Adipose tissue (tissue), 3 donors: ENCODE data around the gene SOX6. TPM values are rescaled to one million over a fixed set of nuclear protein-coding genes. Genes with fewer than 3 reads are reported as not detected.
"Not testable (repeated sequence)": the region's sequence is repeated elsewhere in the genome, so short reads cannot be mapped to it uniquely, and the experiment has no call there.

Experiments
- H3K27ac ChIP-seq: one replicate; pipeline ENCODE4 v1.5.1; 2013; ENCODE audit warnings: low read depth, low read length
- WGBS, 3 donors: extraction: QIAGEN DNeasy Blood & Tissue Kit; methylation state at CpG; one replicate each; pipeline ENCODE4 v1.1.7; 2013; 5-methylcytosine and 5-hydroxymethylcytosine counted together
- polyA plus RNA-seq, 3 donors: library from polyadenylated mRNA; stranded (reverse); fragments of 200-250 nt; gene quantifications; one replicate each; pipeline ENCODE4 v1.2.3, GENCODE V29; 2013
- donor health status: healthy with polysubstance abuse.
- donor health status: Bipolar disorder and iron deficiency.
- donor health status: healthy.

Gene SOX6
- polyA plus RNA-seq, 3 donors: 1.3 to 3.2 (median 1.7) TPM

DNA sequence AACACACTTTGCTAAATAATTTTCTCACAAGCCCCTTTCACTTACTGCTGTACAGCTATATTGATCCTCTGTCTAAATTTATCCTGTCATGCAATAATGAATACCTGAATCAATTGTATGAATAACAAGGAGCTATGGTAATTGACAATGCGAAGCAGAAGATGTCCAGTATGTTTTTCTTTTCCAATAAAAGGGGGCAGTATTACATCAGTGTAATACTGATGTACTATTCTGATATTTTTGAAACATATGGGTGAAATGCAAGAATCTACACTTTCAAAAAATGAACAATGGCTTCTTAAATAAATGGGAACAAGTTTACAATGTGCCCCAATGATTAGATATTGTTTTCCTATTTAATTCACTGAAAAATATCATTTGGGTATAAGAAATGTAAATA, 315.1 kb downstream of the SOX6 start:
- no peak overlapping the region for H3K27ac ChIP-seq
- WGBS, 3 donors: 84 to 93% (median 85%) methylated on average over 1 of the region's 1 CpG

GRCh38 chr11:16040151-16040550, 316.2 kb downstream of the SOX6 start:
- no peak overlapping the region for H3K27ac ChIP-seq
- WGBS, 3 donors: 98 to 100% (median 98%) methylated on average over 1 of the region's 1 CpG

DNA sequence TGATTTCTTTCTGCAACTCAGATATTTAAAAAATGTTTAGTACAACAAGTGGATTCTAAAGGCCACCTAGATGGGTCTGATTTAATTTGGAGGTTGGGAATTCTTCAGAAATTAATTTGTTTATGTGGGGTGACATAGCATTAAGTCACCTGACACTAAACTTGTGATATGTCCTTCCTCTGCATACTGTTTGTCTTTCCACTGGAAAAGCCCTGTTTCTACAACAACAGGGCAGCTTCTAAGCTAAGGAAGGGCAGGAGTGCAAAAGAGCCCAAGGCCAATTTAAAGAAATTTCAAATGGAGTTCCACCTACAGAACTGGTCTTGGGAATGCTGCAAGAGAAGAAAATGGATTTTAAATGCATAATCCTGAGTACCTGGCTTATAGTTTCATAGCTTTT, 319.2 kb downstream of the SOX6 start:
- H3K27ac ChIP-seq: no peak overlapping the region

DNA sequence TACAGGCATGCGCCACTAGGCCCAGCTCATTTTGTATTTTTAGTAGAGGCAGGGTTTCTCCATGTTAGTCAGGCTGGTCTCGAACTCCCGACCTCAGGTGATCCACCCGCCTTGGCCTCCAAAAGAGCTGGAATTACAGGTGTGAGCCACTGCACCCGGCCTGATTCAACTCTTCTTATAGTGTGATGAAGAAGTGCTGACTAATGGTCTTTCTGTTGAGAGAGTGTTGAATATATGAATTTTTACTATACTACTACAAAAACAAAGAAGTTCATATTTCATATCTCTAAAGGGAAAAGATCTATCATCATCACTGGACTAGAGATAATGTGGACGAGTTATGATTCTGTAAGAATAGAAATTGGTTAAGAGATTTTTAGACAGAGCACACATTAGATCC, 320.1 kb downstream of the SOX6 start:
- H3K27ac ChIP-seq: no peak overlapping the region
- WGBS, 3 donors: 90 to 93% (median 91%) methylated on average over 6 of the region's 6 CpGs

GRCh38 chr11:16034074-16034473, 322.3 kb downstream of the SOX6 start:
- WGBS, 3 donors: 84 to 100% (median 92%) methylated on average over 1 of the region's 1 CpG
- no peak overlapping the region for H3K27ac ChIP-seq

DNA sequence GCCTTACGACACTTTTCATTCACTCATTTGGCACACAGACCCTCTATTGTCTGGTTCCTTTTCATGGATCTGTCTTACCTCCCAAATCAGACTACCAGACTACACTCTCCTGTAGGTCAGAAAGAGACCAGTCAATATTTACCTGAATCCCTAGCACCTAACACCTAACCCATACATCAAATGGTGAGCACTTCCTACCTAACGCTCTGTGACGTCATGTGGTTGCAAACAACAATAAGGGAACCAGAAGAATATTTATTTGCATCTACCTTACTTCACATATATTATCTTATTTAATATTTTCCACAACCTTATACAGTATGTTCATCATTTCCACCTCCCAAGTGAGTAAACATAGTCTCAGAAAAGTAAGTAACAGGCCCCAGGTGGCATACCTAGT, 323.4 kb downstream of the SOX6 start:
- 82 to 95% (median 90%) methylated on average over 3 of the region's 3 CpGs for WGBS, 3 donors
- no peak overlapping the region for H3K27ac ChIP-seq

GRCh38 chr11:16031210-16031609, 325.1 kb downstream of the SOX6 start:
- no peak overlapping the region for H3K27ac ChIP-seq
- WGBS, 3 donors: 94 to 100% (median 96%) methylated on average over 1 of the region's 1 CpG

GRCh38 chr11:16030664-16031063, 325.7 kb downstream of the SOX6 start:
- WGBS, 3 donors: 41 to 57% (median 52%) methylated on average over 1 of the region's 1 CpG
- no peak overlapping the region for H3K27ac ChIP-seq

DNA sequence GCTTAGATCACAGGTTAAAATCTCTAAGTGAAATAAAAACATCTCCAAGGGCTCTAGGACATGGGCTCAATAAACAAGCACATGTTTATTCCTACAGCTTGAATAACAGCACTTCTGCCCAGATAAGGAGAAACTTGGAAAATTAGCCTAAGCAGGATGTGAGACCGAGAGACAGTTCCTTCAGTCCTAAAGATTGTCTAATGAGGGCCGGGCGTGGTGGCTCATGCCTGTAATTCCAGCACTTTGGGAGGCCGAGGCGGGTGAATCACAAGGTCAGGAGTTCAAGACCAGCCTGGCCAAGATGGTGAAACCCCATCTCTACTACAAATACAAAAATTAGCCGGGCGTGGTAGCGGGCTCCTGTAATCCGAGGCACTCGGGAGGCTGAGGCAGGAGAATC, 327.2 kb downstream of the SOX6 start:
- H3K27ac ChIP-seq: not testable (repeated sequence)
- WGBS, 3 donors: 97 to 98% (median 97%) methylated on average over 10 of the region's 10 CpGs

DNA sequence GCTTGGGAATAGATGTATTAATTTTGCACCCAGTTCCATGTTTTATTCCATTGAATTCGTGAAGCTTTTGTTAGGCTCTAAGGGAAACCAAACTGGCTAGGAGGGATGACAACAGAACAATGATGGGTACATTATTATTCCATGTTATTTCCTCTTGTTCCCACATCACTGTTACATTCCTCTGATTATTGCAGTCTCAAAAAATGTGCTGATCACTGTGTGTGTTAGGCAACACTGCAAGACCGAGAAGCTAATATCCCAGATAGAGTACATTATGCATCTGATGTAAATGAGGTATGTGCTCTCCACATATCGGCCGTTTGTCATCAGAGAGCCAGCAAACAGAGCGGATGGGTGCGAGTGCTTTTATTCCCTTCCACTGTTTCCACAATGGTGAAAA, 327.9 kb downstream of the SOX6 start:
- no peak overlapping the region for H3K27ac ChIP-seq
- 92 to 94% (median 92%) methylated on average over 6 of the region's 6 CpGs for WGBS, 3 donors

GRCh38 chr11:16027621-16028020, 328.7 kb downstream of the SOX6 start:
- 73 to 91% (median 85%) methylated on average over 6 of the region's 6 CpGs for WGBS, 3 donors
- no peak overlapping the region for H3K27ac ChIP-seq

DNA sequence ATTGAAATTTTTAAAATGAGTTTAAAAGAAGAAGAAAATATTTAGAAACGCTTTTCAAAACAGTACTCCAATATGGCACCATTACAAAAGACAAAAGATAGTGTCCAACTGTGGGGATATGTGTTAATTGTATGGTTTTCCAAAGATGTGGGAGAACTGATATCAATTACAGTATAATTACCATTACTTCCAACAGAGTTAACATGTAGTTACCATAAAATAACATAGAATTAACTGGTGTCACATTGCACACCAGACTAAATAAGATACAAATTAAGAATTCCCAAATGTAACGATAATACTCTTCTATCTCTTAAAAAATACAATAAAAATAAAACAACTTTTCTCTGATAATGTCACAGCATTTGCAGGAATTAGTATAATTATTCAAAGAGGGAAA, 329.5 kb downstream of the SOX6 start:
- H3K27ac ChIP-seq: no peak overlapping the region
- 92 to 98% (median 97%) methylated on average over 2 of the region's 2 CpGs for WGBS, 3 donors

DNA sequence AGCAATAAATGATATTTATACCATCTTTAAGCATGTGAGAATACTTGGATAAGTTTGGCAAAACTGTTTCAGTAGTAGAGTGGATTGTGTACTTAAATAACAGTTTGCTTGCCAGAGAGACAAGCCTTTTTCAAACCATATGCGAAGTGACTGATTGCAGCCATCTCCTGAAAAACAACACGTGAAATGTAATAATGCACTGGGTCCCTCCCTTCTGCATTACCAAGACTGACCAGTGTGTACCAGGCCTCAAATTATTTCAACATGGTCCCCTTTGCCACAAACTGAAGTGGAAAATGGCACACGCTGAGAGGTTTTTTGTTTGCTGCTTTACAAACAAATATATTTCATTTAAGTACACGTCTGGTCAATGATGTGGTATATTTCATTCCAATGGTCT, 337.4 kb downstream of the SOX6 start:
- 89 to 97% (median 95%) methylated on average over 4 of the region's 4 CpGs for WGBS, 3 donors
- no peak overlapping the region for H3K27ac ChIP-seq

- WGBS, 3 donors: 91 to 93% (median 92%) methylated on average over 2 of the region's 2 CpGs
- H3K27ac ChIP-seq: no peak overlapping the region
These were observed 339.9 kb downstream of the SOX6 start for GRCh38 chr11:16016468-16016829.

DNA sequence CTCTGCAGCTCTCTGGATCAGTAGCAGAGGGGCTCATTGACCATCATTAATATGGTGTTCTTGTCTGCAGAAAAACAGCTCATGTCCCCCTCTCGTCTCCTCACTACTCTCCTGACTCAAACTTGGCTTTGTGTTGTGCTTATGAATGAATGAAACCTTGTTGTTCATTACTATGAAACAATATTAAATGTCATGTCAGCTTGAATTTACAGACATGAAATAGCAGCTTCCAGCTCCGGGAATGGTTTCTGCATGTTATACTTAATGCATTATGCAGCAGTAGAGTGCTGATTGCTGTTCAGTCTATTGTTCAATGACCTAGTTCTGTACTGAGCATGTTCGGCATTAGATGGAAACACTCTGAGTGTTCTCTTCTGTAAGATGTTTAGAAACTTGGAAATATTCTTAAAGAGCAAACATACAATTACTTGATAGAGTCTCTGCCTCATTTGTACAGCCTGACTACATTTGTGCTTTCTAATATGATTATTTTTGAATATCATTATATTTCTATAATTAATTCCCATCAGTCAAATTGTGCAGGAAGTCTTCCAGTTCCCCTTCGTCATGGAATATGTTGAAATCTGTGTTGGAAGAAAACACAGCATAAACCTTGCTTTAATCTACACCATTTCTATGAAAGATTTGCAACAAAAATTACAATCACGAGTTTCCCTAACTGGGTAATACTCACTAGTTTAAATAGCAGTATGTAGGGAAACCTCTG, 340.4 kb downstream of the SOX6 start:
- no peak overlapping the region for H3K27ac ChIP-seq
- WGBS, 3 donors: 77 to 91% (median 83%) methylated on average over 5 of the region's 5 CpGs

GRCh38 chr11:16013649-16014275, 342.6 kb downstream of the SOX6 start:
- no peak overlapping the region for H3K27ac ChIP-seq
- 61 to 75% (median 70%) methylated on average over 3 of the region's 3 CpGs for WGBS, 3 donors

DNA sequence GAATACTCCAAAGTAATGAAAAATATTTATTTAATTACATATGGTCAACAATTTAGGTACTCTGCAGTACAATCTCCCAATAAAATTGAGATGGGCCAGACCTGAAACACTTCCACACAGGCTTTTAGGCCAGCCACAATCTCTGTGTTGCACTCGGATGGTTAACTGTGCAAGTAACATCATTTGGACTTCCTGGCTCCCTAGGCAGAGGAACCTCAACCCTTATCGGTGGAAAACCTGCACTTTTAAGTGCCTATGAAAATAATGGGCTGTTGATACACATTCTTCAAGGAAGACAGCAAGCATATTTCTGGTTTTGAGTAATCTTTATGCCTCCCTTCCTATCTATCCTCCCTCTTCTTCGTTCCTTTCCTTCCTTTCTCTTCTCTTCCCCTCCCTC, 343.1 kb downstream of the SOX6 start:
- H3K27ac ChIP-seq: no peak overlapping the region
- 45 to 80% (median 67%) methylated on average over 3 of the region's 3 CpGs for WGBS, 3 donors

GRCh38 chr11:16012125-16012751, 344.1 kb downstream of the SOX6 start:
- H3K27ac ChIP-seq: no peak overlapping the region
- 38 to 57% (median 57%) methylated on average over 6 of the region's 6 CpGs for WGBS, 3 donors

GRCh38 chr11:16011396-16011795, 344.9 kb downstream of the SOX6 start:
- no peak overlapping the region for H3K27ac ChIP-seq

- WGBS, 3 donors: 92 to 98% (median 98%) methylated on average over 1 of the region's 1 CpG
These were observed 347.3 kb downstream of the SOX6 start for GRCh38 chr11:16009021-16009420.

More at GRCh38 chr11:16009021-16009420, 347.3 kb downstream of the SOX6 start:
- no peak overlapping the region for H3K27ac ChIP-seq
